ENCODE data around the gene ACTN3.

Gene ACTN3

DNA sequence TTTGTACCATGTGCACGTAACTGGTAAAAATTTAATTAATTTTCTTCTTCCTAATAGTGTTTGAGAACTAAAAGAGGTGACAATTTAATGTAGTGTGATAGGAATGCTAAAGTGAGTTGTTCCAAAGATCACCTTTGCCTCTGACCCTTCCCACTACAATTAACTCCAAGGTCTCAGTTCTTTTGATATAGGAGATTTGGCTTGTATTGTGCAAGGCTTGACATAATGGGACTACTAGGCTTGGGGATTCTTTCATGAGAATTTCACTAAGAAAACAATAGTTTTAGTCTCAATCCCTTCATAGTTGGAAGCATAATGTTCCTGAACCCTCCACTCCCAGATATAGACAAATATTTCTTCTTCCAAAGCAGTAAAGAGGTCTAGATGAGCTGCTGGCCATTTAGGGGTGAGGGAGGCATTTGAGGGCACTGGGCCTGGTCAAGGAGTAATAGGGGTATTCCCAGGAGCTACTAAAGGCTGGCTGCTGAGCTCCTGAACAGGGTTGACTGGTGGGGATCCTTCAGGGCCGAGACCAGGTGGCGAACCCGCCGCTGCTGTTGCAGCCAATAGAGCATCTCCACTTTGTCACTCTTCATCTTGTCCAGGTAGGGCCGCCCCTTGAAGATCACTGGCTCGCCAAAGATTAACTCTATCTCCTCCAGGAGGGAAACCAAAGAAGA is 43.4 kb downstream of the ACTN3 start:
- Histone ChIP-seq H3K56ac (ENCODE audit: low read length) (no peak overlapping the region), H2BK15ac (replicated peaks; ENCODE audit: low read depth) (no peak overlapping the region), H3K23ac (ENCODE audit: low read length) (no peak overlapping the region), H4K8ac (ENCODE audit: low read depth, low read length) (no peak overlapping the region), H3K4ac (ENCODE audit: low read depth, low read length) (no peak overlapping the region), H3K4me1 (ENCODE audit: control insufficient read depth, low read depth, low read length) (no peaks in the 10 kb centered on the region), H2BK120ac (ENCODE audit: low read depth, low read length) (no peak overlapping the region), H3K9ac (ENCODE audit: low read length) (no peak overlapping the region), H3K4me2 (ENCODE audit: low read length) (no peak overlapping the region), H3K27me3 (ENCODE audit: insufficient read depth, low read length, poor library complexity) (no peaks in the 10 kb centered on the region), H2AK5ac (ENCODE audit: low read length) (no peak overlapping the region), H3K79me2 (ENCODE audit: control insufficient read depth, insufficient read depth, low read length) (no peaks in the 10 kb centered on the region), H3K36me3 (ENCODE audit: control insufficient read depth, insufficient read depth, low read length) (no peaks in the 10 kb centered on the region), H2BK5ac (ENCODE audit: low read length) (no peak overlapping the region), H3K18ac (ENCODE audit: low read length) (no peak overlapping the region), H4K5ac (ENCODE audit: low read length) (no peak overlapping the region), H3K27ac (ENCODE audit: low read depth, low read length) (no peak overlapping the region), H3K79me1 (ENCODE audit: low read length) (no peaks in the 10 kb centered on the region), H3K4me3 (ENCODE audit: low read length) (no peak overlapping the region)
- no peak for DNase-seq
- WGBS (ENCODE audit: extremely low coverage, insufficient coverage, low lambda C conversion rate): no CpG with 5 or more reads among the region's 7 CpGs

DNA sequence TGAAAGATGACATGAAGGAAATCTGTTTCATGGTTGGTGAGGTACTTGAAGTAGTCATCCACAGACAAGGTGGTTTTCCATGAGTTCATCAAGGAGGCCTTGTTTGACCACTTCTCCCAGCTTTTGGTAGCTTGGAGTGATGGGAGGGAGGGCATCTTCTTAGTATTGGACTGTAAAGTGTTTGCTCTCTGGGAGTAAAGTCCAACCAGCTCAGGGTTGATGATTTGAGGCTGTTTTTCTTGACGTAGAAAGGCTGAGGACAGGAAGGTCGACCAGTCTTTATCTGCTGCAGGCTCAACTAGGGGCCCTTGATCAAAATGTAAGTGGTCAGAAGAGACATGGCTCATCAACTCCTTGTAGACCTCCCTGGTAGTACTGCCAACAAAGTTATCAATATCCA is 44.5 kb downstream of the ACTN3 start:
- H3K4me1 ChIP-seq (ENCODE audit: control insufficient read depth, low read depth, low read length): no peaks in the 10 kb centered on the region
- no peak overlapping the region for H2BK15ac ChIP-seq (replicated peaks; ENCODE audit: low read depth)
- no peak overlapping the region for H3K27ac ChIP-seq (ENCODE audit: low read depth, low read length)
- no peak overlapping the region for H3K56ac ChIP-seq (ENCODE audit: low read length)
- no peak for DNase-seq
- no peak overlapping the region for H2BK5ac ChIP-seq (ENCODE audit: low read length)
- H4K5ac ChIP-seq (ENCODE audit: low read length): no peak overlapping the region
- no peaks in the 10 kb centered on the region for H3K27me3 ChIP-seq (ENCODE audit: insufficient read depth, low read length, poor library complexity)
- H4K8ac ChIP-seq (ENCODE audit: low read depth, low read length): no peak overlapping the region
- H3K4ac ChIP-seq (ENCODE audit: low read depth, low read length): no peak overlapping the region
- no peaks in the 10 kb centered on the region for H3K36me3 ChIP-seq (ENCODE audit: control insufficient read depth, insufficient read depth, low read length)
- WGBS (ENCODE audit: extremely low coverage, insufficient coverage, low lambda C conversion rate): no CpG with 5 or more reads among the region's 2 CpGs
- no peak overlapping the region for H2BK120ac ChIP-seq (ENCODE audit: low read depth, low read length)
- no peaks in the 10 kb centered on the region for H3K79me2 ChIP-seq (ENCODE audit: control insufficient read depth, insufficient read depth, low read length)
- no peak overlapping the region for H2AK5ac ChIP-seq (ENCODE audit: low read length)
- no peaks in the 10 kb centered on the region for H3K79me1 ChIP-seq (ENCODE audit: low read length)
- no peak overlapping the region for H3K4me3 ChIP-seq (ENCODE audit: low read length)
- H3K18ac ChIP-seq (ENCODE audit: low read length): no peak overlapping the region
- H3K9ac ChIP-seq (ENCODE audit: low read length): no peak overlapping the region
- H3K4me2 ChIP-seq (ENCODE audit: low read length): no peak overlapping the region
- no peak overlapping the region for H3K23ac ChIP-seq (ENCODE audit: low read length)

DNA sequence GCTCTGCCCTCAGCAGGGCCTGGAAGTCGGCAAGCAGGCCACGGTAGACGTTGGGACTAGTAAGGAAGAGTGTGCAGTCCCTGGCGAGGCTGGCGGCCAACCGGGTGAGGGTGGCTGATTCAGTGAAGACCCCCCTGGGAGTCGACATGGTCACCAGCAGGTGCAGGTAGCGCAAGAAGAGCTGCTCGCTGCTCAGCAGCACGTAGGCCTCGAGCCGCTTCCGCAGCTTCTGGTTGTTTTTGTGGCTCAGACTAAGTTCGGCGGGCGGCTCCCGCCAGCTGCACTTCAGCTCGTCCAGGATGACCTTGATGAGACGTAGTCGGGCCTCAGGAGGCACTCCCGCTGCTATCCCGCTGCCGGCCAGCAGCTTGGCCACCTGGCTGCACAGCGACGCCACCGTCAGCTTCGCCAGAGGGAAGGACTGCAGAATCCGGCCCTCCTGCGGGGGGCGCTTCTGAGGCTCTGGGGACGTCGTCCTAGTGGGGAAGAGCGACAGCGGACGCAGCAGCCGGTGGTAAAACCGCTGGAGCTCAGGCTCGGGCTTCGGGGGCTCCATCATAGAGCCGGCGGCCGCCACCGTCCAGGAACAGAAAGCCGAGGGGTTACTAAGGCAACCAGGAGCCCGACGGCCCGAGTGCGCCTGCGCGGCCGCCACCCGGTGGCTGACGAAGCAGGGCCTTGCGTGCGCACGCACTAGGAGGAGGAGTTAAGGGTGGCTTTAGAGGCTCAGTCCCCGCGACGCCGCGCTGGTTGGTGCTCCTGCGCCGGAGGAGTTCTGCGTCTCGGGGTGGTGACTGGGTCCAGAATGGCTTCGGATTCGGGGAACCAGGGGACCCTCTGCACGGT is 46.0 kb downstream of the ACTN3 start, which contains the start of the genes CCDC87 and CCS:
Gene CCDC87 (minus strand): TSS at position 607 of the 846 bp plus-strand sequence. CDS start 48 bp downstream, at position 559.
Gene CCS (plus strand): TSS at position 729 of the 846 bp plus-strand sequence. CDS start 77 bp downstream, at position 806.
- Histone ChIP-seq H3K23ac (ENCODE audit: low read length) (peak within 1 kb of the TSS; percentile 45), H2AK5ac (ENCODE audit: low read length) (no peak within 1 kb of the TSS), H3K4ac (ENCODE audit: low read depth, low read length) (no peak within 1 kb of the TSS), H3K4me2 (ENCODE audit: low read length) (peak within 1 kb of the TSS; percentile 69), H2BK15ac (replicated peaks; ENCODE audit: low read depth) (no peak within 1 kb of the TSS), H3K56ac (ENCODE audit: low read length) (peak within 1 kb of the TSS; percentile 92), H3K79me1 (ENCODE audit: low read length) (no peaks in the 10 kb centered on the region), H3K27me3 (ENCODE audit: insufficient read depth, low read length, poor library complexity) (no peaks in the 10 kb centered on the region), H3K4me3 (ENCODE audit: low read length) (peak within 1 kb of the TSS; percentile 49), H3K36me3 (ENCODE audit: control insufficient read depth, insufficient read depth, low read length) (no peaks in the 10 kb centered on the region), H3K4me1 (ENCODE audit: control insufficient read depth, low read depth, low read length) (no peaks in the 10 kb centered on the region), H3K9ac (ENCODE audit: low read length) (peak within 1 kb of the TSS; percentile 86), H3K18ac (ENCODE audit: low read length) (no peak within 1 kb of the TSS), H4K5ac (ENCODE audit: low read length) (no peak within 1 kb of the TSS), H4K8ac (ENCODE audit: low read depth, low read length) (no peak within 1 kb of the TSS), H3K27ac (ENCODE audit: low read depth, low read length) (no peak within 1 kb of the TSS), H2BK5ac (ENCODE audit: low read length) (no peak within 1 kb of the TSS), H2BK120ac (ENCODE audit: low read depth, low read length) (no peak within 1 kb of the TSS), H3K79me2 (ENCODE audit: control insufficient read depth, insufficient read depth, low read length) (no peaks in the 10 kb centered on the region)
- peak; percentile 97 for DNase-seq
- WGBS (ENCODE audit: extremely low coverage, insufficient coverage, low lambda C conversion rate): no CpG with 5 or more reads among the region's 68 CpGs

DNA sequence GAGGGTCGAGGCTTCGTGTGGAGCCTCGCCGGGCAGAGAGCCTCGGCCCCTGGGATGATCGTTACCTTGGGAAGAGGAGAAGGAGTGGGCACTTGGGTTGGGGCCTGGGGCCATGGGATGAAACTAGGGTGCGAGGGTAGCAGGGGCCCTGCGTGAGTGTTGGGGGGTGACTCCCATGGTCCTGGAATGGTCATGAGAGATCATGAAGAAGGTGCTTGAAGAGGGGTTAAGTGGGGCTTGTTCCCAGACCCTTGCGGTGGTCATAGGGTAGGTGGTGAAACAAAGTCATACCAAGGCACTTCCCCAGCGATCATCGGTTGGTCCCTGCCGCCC is 46.6 kb downstream of the ACTN3 start:
- no peak overlapping the region for H3K27ac ChIP-seq (ENCODE audit: low read depth, low read length)
- no peaks in the 10 kb centered on the region for H3K36me3 ChIP-seq (ENCODE audit: control insufficient read depth, insufficient read depth, low read length)
- H4K8ac ChIP-seq (ENCODE audit: low read depth, low read length): no peak overlapping the region
- no peak overlapping the region for H3K23ac ChIP-seq (ENCODE audit: low read length)
- H3K4me1 ChIP-seq (ENCODE audit: control insufficient read depth, low read depth, low read length): no peaks in the 10 kb centered on the region
- no peak overlapping the region for H3K18ac ChIP-seq (ENCODE audit: low read length)
- H3K9ac ChIP-seq (ENCODE audit: low read length): peak overlapping the region; percentile 86
- no peak overlapping the region for H2AK5ac ChIP-seq (ENCODE audit: low read length)
- H3K79me2 ChIP-seq (ENCODE audit: control insufficient read depth, insufficient read depth, low read length): no peaks in the 10 kb centered on the region
- peak overlapping the region; percentile 49 for H3K4me3 ChIP-seq (ENCODE audit: low read length)
- peak overlapping the region; percentile 60 for H3K4me2 ChIP-seq (ENCODE audit: low read length)
- DNase-seq: no peak
- no peak overlapping the region for H3K4ac ChIP-seq (ENCODE audit: low read depth, low read length)
- H3K79me1 ChIP-seq (ENCODE audit: low read length): no peaks in the 10 kb centered on the region
- no peaks in the 10 kb centered on the region for H3K27me3 ChIP-seq (ENCODE audit: insufficient read depth, low read length, poor library complexity)
- H3K56ac ChIP-seq (ENCODE audit: low read length): peak overlapping the region; percentile 92
- WGBS (ENCODE audit: extremely low coverage, insufficient coverage, low lambda C conversion rate): no CpG with 5 or more reads among the region's 12 CpGs
- no peak overlapping the region for H2BK120ac ChIP-seq (ENCODE audit: low read depth, low read length)
- H2BK5ac ChIP-seq (ENCODE audit: low read length): no peak overlapping the region
- no peak overlapping the region for H4K5ac ChIP-seq (ENCODE audit: low read length)
- H2BK15ac ChIP-seq (replicated peaks; ENCODE audit: low read depth): no peak overlapping the region

DNA sequence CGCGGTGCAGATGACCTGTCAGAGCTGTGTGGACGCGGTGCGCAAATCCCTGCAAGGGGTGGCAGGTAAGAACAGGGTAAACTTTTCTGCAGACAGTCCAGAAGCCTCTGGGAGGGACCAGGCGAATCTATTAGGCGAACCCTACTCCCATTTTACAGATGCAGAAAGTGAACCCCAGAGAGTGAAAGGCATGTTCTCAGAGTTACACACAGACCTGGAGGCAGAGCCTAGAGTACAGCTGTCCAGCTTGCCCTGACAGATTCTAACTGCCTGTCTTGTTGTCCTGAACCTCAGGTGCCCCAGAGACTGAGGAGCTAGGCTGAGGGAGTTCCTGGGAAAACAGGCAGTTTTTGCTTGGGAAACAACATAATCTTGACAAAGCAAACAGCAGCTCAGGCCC is 46.9 kb downstream of the ACTN3 start:
- Histone ChIP-seq H3K9ac (ENCODE audit: low read length) (peak overlapping the region; percentile 86), H2BK120ac (ENCODE audit: low read depth, low read length) (no peak overlapping the region), H2BK15ac (replicated peaks; ENCODE audit: low read depth) (no peak overlapping the region), H3K4me3 (ENCODE audit: low read length) (no peak overlapping the region), H3K56ac (ENCODE audit: low read length) (peak overlapping the region; percentile 92), H3K4me1 (ENCODE audit: control insufficient read depth, low read depth, low read length) (no peaks in the 10 kb centered on the region), H3K4ac (ENCODE audit: low read depth, low read length) (no peak overlapping the region), H2AK5ac (ENCODE audit: low read length) (no peak overlapping the region), H2BK5ac (ENCODE audit: low read length) (no peak overlapping the region), H3K4me2 (ENCODE audit: low read length) (peak overlapping the region; percentile 60), H4K5ac (ENCODE audit: low read length) (no peak overlapping the region), H3K27me3 (ENCODE audit: insufficient read depth, low read length, poor library complexity) (no peaks in the 10 kb centered on the region), H3K18ac (ENCODE audit: low read length) (no peak overlapping the region), H4K8ac (ENCODE audit: low read depth, low read length) (no peak overlapping the region), H3K79me2 (ENCODE audit: control insufficient read depth, insufficient read depth, low read length) (no peaks in the 10 kb centered on the region), H3K36me3 (ENCODE audit: control insufficient read depth, insufficient read depth, low read length) (no peaks in the 10 kb centered on the region), H3K79me1 (ENCODE audit: low read length) (no peaks in the 10 kb centered on the region), H3K23ac (ENCODE audit: low read length) (peak overlapping the region; percentile 45), H3K27ac (ENCODE audit: low read depth, low read length) (no peak overlapping the region)
- WGBS (ENCODE audit: extremely low coverage, insufficient coverage, low lambda C conversion rate): no CpG with 5 or more reads among the region's 7 CpGs
- no peak for DNase-seq

Data from mesendoderm (in vitro differentiated cells).